Tibial nerve (tissue), 4 donors: ENCODE results near the gene PSME2.

Experiments used
- CTCF ChIP-seq, 5 experiments: fragments of 200-600 bp in 3 of 5; fragments of 450-650 bp in 2 of 5; sonication (generic) in 3 of 5; IDR thresholded peaks; one replicate each; pipeline ENCODE4 v1.5.1; 2016 to 2019; ENCODE audit warnings: antibody characterized with exemption in 5 of 5, mild to moderate bottlenecking in 3 of 5, moderate library complexity in 2 of 5
- EP300 ChIP-seq, 2 donors: sonication (generic); formaldehyde crosslinking; IDR thresholded peaks; one replicate each; pipeline ENCODE4 v1.6.1; 2017; ENCODE audit warnings: antibody characterized with exemption in 2 of 2, mild to moderate bottlenecking in 1 of 2
- POLR2A ChIP-seq, 2 donors: fragments of 450-650 bp; IDR thresholded peaks; one replicate each; pipeline ENCODE4 v1.6.1; 2017; ENCODE audit warnings: antibody characterized with exemption in 2 of 2, mild to moderate bottlenecking in 2 of 2, moderate library complexity in 2 of 2

- TF ChIP-seq CTCF (IDR thresholded peaks at IDR 0.05) (no peak), POLR2A (IDR thresholded peaks at IDR 0.05) (no peak), EP300 (IDR thresholded peaks at IDR 0.05) (no peak)
Measured at GRCh38 chr14:24194873-24195185, 48.4 kb upstream of the PSME2 start.
